Hematopoietic multipotent progenitor cell treated with erythropoietin and hydrocortisone succinate and interleukin-3 and kit ligand, for 17 days (in vitro differentiated cells): Measurements from ENCODE around the gene CXCR6.

Source experiments
- DNase-seq: peaks from one replicate; pipeline ENCODE4 v3.0.0-alpha.2; 2015; ENCODE audit warnings: low spot score

The CXCR6 gene

GRCh38 chr3:45922950-45923590 is 20.2 kb upstream of the CXCR6 start:
- DNase-seq = no peak

- DNase-seq = no peak
These were observed 19.5 kb upstream of the CXCR6 start for GRCh38 chr3:45923755-45924154.

- DNase-seq = no peak
These were observed 15.4 kb upstream of the CXCR6 start for GRCh38 chr3:45927881-45928280.

GRCh38 chr3:45929042-45929679 is 14.1 kb upstream of the CXCR6 start:
- peak; percentile 58 for DNase-seq

GRCh38 chr3:45931496-45931895 is 11.8 kb upstream of the CXCR6 start:
- DNase-seq = no peak

- no peak for DNase-seq
These were observed 11.2 kb upstream of the CXCR6 start for GRCh38 chr3:45932112-45932511.

GRCh38 chr3:45933591-45933990 is 9.7 kb upstream of the CXCR6 start:
- DNase-seq = no peak

GRCh38 chr3:45936261-45936660 is 7.0 kb upstream of the CXCR6 start:
- DNase-seq = no peak

- DNase-seq = no peak
These were observed 5.8 kb upstream of the CXCR6 start for GRCh38 chr3:45937206-45938042.

- DNase-seq = no peak
These were observed 5.2 kb upstream of the CXCR6 start for GRCh38 chr3:45938043-45938435.

GRCh38 chr3:45938864-45939263 is 4.4 kb upstream of the CXCR6 start:
- peak; percentile 87 for DNase-seq

- no peak for DNase-seq
These were observed 3.9 kb upstream of the CXCR6 start for GRCh38 chr3:45939341-45939771.

- DNase-seq = no peak
These were observed 3.1 kb upstream of the CXCR6 start for GRCh38 chr3:45940004-45940780.

- no peak for DNase-seq
These were observed 2.4 kb upstream of the CXCR6 start for GRCh38 chr3:45940781-45941365.

GRCh38 chr3:45942051-45942825 is 1.0 kb upstream of the CXCR6 start:
- peak; percentile 25 for DNase-seq

- DNase-seq = no peak
These were observed 1.8 kb downstream of the CXCR6 start for GRCh38 chr3:45944830-45945620.

- no peak for DNase-seq
These were observed 3.0 kb downstream of the CXCR6 start for GRCh38 chr3:45946307-45946706.

- DNase-seq = peak; percentile 69
These were observed 3.6 kb downstream of the CXCR6 start for GRCh38 chr3:45946875-45947274.

GRCh38 chr3:45947361-45947760 is 4.1 kb downstream of the CXCR6 start:
- DNase-seq = no peak

GRCh38 chr3:45948311-45948781 is 5.1 kb downstream of the CXCR6 start:
- DNase-seq = no peak
